T-helper 1 cell treated with Interleukin-12 subunit alpha and Interleukin-12 subunit beta and Interleukin-4 antibody, amounts not matched to agents 30 μg/mL and 1 μg/mL, for 36 hours (primary cell): ENCODE measurements around the gene SETD5.
"Not testable (repeated sequence)": the region's sequence is repeated elsewhere in the genome, so short reads cannot be mapped to it uniquely, and the experiment has no call there.

ENCODE experiments used
- H3K27ac Mint-ChIP-seq: one replicate; pipeline ENCODE4 v1.8.0; 2021; ENCODE audit warnings: mild to moderate bottlenecking, mixed read lengths
- H3K27me3 Mint-ChIP-seq: one replicate; pipeline ENCODE4 v1.8.0; 2021; ENCODE audit warnings: low read depth, mixed read lengths
- H3K36me3 Mint-ChIP-seq: one replicate; pipeline ENCODE4 v1.8.0; 2021; ENCODE audit warnings: low read depth, mixed read lengths
- H3K4me1 Mint-ChIP-seq: one replicate; pipeline ENCODE4 v1.8.0; 2021; ENCODE audit warnings: low read depth, mixed read lengths
- H3K4me3 Mint-ChIP-seq: one replicate; pipeline ENCODE4 v1.8.0; 2021; ENCODE audit warnings: mild to moderate bottlenecking, moderate library complexity, mixed read lengths
- H3K9me3 Mint-ChIP-seq: one replicate; pipeline ENCODE4 v1.8.0; 2021; ENCODE audit warnings: mixed read lengths

Gene SETD5

DNA sequence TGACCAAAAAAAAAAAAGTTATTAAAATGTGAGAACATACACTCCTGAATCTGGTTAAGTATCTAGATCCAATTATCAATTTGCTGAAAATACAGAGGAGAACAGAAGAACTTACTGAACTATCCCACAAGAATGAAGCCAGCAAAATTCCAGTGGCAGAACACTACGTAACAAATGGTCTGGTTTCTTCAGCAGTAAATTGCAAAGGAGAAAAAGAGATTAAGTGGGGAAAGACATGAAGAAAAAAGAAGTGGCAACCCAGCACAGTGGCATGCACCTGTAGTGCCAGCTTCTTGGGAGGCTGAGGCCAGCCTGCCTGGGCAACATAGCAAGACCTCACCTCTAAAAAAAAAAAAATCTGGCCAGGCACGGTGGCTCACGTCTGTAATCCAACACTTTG is 94.1 kb downstream of the SETD5 start:
- no peak overlapping the region for H3K4me3 Mint-ChIP-seq
- no peaks in the 10 kb centered on the region for H3K27me3 Mint-ChIP-seq
- H3K9me3 Mint-ChIP-seq: peaks cover 6% of the 10 kb centered on the region
- no peak overlapping the region for H3K27ac Mint-ChIP-seq
- H3K36me3 Mint-ChIP-seq: peaks cover 11% of the 10 kb centered on the region
- H3K4me1 Mint-ChIP-seq: no peaks in the 10 kb centered on the region

DNA sequence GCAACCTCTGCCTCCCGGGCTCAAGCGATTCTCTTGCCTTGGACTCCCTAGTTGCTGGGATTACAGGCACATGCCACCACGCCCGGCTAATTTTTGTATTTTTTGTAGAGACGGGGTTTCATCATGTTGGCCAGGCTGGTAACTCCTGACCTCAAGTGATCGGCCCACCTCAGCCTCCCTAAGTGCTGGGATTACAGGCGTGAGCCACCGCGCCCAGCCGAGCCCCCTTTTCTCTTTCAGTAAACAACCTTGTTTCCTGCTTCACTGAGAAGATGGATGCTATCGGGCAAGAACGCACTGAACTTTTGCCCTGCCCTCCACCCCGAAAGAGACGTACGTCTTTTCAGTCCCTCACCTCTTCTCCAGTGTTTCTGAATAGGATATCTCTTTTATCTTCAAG is 96.6 kb downstream of the SETD5 start:
- H3K4me3 Mint-ChIP-seq, H3K27ac Mint-ChIP-seq, H3K27me3 Mint-ChIP-seq, H3K36me3 Mint-ChIP-seq, H3K9me3 Mint-ChIP-seq, H3K4me1 Mint-ChIP-seq: not testable (repeated sequence)

DNA sequence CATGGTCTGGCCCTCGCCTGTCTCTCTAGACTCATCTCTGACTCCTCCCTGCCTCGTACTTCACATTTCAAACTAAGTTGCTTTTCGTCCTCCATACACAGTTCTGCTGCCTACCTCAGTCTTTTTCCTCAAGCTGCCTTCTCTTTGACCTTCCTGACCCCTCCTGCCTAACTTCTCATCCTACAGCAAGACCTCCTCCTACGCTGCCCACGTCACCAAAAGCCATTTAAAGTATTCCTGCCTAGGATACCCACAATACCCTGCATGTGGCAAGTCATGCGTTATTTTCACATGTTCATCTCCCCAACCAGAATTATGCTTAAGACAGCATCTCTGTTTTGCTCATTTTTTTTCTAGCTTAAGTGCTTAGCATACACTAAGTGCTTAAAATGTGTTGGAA is 99.5 kb downstream of the SETD5 start:
- H3K4me1 Mint-ChIP-seq: no peaks in the 10 kb centered on the region
- H3K27ac Mint-ChIP-seq: no peak overlapping the region
- no peaks in the 10 kb centered on the region for H3K36me3 Mint-ChIP-seq
- H3K9me3 Mint-ChIP-seq: no peaks in the 10 kb centered on the region
- peaks cover 19% of the 10 kb centered on the region for H3K27me3 Mint-ChIP-seq
- H3K4me3 Mint-ChIP-seq: no peak overlapping the region

DNA sequence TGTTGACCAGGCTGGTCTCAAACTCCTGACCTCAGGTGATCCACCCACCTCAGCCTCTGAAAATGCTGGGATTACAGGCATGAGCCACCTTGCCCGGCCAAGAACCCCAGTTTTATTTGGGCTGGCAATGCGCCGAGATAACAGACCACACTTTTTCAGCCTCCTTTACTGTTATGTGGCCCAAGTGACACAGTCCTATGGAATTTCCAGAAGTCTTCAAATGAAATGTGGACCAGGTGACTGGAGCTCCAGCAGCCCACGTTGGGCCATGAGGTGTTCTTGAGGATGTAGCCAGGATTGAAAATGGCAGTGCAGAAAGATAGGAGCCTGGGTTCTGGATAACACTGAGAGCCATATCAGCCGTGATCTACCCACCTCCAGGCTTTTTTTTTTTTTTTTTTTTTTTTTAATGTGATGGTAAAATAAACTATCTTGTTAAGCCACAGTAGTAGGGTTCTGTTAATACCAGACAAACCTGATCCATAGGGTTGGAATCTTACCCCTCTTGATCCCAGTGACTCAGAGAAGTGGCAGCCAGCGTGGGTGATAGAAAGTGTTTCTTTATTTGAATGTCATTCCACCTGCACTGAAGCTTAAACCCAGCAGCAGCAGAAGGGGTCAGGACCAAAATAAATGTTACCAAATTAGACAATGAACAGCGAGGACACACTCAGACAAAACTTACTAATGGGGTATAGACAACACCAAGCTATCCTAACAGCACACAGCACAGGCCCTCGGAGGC is 100.6 kb downstream of the SETD5 start:
- H3K9me3 Mint-ChIP-seq: no peaks in the 10 kb centered on the region
- H3K27me3 Mint-ChIP-seq: peaks cover 23% of the 10 kb centered on the region

DNA sequence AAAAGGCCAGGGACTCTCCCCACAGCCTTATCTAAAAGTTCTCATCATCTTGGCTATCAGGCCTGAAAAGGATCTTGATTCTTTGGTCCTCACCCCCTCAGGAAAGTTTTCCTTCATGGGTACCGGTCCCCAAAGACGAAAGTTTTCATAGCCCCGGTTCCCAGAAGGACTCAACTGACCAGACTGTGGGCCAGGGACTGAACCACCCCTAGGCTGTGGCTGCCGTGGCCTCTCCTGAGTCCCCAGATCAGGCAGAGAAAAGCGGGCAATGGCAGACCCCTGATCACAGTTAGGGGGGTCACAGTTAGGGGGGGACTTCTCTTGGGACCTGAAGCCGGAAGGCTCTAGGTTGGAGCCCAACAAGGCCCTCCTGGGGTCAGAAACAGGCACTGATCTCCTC is 101.4 kb downstream of the SETD5 start:
- H3K36me3 Mint-ChIP-seq: no peaks in the 10 kb centered on the region
- H3K27me3 Mint-ChIP-seq: peaks cover 23% of the 10 kb centered on the region
- H3K4me3 Mint-ChIP-seq: no peak overlapping the region
- no peaks in the 10 kb centered on the region for H3K4me1 Mint-ChIP-seq
- H3K9me3 Mint-ChIP-seq: no peaks in the 10 kb centered on the region
- no peak overlapping the region for H3K27ac Mint-ChIP-seq

More for the DNA sequence above, 100.6 kb downstream of the SETD5 start:
- H3K27ac Mint-ChIP-seq: no peak overlapping the region
- H3K4me3 Mint-ChIP-seq: no peak overlapping the region
- no peaks in the 10 kb centered on the region for H3K36me3 Mint-ChIP-seq
- no peaks in the 10 kb centered on the region for H3K4me1 Mint-ChIP-seq

DNA sequence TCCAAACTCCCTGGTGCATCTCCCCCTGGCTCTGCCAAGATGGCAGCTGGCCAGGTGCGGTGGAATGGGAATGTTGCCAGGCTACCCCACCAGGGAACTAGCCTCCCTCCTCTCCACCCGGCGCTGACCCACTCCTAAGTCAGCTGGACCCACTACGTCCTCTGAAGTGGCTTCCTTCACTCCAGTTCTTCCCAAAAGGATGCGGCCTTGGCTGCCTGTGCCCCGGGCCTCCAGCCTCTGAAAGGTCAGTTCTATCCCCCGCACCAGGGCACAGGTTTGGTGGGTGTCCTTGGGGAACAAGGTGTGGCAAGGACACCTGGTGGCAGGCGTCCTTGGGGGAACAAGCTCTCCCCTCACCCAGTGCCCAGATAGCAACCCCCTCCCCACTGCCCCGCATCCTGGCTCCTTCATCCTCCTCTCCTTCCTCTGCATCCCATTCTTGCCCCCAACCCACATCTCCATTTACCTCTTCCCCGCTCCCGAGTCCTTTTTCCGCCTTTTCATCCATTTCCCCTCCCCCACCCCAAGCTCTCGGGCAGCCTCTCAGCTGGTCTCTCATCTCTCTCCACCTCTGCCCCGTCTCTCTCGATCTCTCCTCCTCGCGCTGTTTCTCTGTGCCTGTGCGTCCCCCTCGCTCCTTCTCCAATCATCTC is 102.2 kb downstream of the SETD5 start:
- Mint-ChIP-seq H3K4me1 (no peaks in the 10 kb centered on the region), H3K4me3 (no peak overlapping the region), H3K36me3 (no peaks in the 10 kb centered on the region), H3K27ac (no peak overlapping the region), H3K9me3 (no peaks in the 10 kb centered on the region), H3K27me3 (peaks cover 23% of the 10 kb centered on the region)

DNA sequence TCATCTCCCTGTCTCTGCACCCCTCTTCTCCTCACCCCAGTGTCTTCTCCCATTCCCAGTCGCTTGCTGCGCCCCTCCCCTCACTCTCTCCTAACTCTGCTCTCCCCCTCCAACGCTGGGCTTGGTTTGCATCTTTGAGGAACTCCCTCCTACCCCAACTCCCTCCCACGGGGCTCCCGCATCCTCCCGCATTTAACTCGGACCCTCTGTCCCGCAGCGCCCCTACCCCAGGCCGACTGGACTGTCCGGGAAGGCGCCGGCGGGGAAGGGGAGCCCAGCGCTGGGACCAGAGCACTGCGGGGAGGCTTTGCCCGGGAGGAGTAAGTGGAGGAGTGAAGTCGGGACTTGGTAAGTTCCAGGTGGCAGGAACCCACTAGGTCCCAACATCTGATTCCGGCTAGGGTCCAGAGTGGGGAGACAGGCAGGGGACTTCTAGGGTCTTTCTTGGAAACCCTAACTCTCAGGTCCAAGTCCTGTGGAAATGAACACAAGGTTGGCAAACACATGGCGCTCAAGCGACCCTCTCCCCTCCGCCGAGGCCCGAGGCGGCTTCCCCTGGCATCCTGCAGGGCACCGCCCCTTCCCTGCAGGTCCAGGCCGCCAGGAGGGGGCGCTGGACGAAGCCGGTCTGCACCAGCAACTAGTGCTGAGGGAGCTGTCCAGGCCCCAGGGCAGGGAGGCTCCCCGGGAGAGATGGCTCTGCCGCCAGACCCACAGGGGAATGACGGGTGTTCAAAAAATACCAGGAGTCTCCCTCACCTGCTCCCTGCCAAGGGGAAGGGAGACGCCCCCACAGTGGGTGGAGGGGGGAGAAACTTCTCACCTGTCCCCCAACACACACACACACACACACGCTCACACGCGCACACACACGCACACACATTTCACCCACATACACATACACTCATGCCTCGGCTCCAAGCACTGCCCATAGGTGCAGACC is 103.0 kb downstream of the SETD5 start:
- Mint-ChIP-seq H3K4me3 (no peak overlapping the region), H3K36me3 (no peaks in the 10 kb centered on the region), H3K27ac (no peak overlapping the region), H3K9me3 (no peaks in the 10 kb centered on the region), H3K27me3 (peaks cover 23% of the 10 kb centered on the region), H3K4me1 (no peaks in the 10 kb centered on the region)

DNA sequence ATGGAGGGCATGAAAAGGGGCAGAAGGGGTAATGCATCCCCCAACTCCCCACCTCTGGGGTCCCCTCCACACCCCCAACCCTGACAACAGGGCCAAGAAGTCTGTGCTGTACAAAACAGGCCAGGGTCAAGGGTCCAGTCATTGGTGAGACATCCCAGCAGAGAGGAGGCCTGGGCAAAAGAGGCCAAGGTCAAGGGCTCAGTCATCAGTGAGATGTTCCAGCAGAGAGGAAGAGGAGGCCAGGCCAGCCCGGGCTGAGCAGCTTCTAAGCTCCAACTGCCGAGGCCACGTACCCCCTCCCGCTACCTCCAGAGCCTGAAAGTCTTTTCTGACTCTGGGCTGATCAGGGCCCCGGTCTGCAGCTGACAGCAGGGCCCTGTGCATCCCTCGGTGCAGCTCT is 103.8 kb downstream of the SETD5 start:
- no peak overlapping the region for H3K4me3 Mint-ChIP-seq
- no peak overlapping the region for H3K27ac Mint-ChIP-seq
- H3K36me3 Mint-ChIP-seq: no peaks in the 10 kb centered on the region
- no peaks in the 10 kb centered on the region for H3K4me1 Mint-ChIP-seq
- H3K9me3 Mint-ChIP-seq: no peaks in the 10 kb centered on the region
- H3K27me3 Mint-ChIP-seq: peaks cover 23% of the 10 kb centered on the region

DNA sequence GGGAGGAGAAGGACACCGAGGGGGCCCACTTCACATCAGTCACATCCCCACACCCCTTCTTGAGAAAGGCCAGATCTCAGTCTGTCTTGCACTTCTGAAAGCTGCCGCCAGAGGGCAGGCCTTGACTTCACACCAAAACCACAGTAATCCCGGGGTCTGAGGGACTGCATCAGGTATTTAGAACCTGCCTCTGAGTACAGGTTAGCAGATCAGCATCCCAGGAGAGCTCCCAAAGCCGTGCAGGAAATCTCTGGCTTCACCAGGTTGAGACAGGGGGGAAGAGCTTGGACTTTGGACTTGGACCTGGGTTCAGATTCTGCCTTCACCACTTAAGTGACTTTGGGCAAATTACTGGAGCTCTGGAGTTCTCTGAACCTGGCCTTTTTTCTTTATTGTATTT is 105.9 kb downstream of the SETD5 start:
- Mint-ChIP-seq H3K4me3 (no peak overlapping the region), H3K27me3 (peaks cover 27% of the 10 kb centered on the region), H3K4me1 (no peaks in the 10 kb centered on the region), H3K27ac (no peak overlapping the region), H3K36me3 (no peaks in the 10 kb centered on the region), H3K9me3 (no peaks in the 10 kb centered on the region)

DNA sequence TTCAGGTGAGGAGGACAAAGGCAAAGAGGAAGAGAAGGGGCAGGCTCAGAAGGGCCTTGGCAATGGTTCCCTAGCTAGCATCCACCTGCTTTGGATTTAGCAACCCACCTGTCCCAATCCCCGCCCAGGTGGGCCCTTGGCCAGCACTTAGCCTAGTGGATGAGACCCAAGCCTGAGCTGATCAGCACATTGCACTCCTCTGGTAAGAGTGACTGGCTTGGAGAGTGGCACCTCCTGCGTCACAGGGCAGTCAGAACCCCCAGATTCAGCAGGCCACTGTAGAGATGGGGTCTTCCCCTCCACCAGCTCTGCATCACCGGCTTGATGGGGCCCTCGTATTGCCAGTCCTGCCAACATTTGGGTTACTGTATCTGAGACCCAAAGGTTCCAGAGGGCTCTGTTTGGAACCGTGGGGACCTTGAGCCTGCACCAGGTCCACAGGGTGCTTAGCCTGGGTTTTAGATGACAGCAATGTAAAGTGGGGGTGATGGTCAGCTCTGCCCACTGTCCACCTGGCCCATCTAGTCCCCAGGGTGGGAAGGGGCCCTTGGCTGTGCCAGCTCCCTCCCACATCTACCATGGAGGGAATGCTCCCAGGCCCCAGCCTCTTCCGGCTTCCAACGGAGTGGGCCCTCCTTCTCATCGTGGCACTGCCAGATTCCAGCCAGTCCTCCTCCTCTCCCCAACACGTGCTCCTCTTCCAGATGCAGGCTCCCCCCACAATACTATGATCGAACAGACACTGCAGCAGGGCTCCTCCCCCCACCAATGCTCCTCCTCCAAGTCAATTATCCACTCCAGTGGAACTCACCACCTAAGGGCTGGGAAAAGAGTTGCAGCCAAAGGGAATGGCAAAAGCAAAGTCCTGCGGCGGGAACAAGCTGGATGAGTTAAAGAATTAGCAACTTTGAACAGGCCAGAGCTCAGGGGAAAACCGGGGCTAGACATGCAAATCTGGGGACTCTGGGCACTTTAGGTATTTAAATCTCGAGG is 110.5 kb downstream of the SETD5 start:
- Mint-ChIP-seq H3K4me1 (no peaks in the 10 kb centered on the region), H3K27ac (no peak overlapping the region), H3K9me3 (no peaks in the 10 kb centered on the region), H3K4me3 (no peak overlapping the region), H3K27me3 (peaks cover 14% of the 10 kb centered on the region), H3K36me3 (no peaks in the 10 kb centered on the region)

DNA sequence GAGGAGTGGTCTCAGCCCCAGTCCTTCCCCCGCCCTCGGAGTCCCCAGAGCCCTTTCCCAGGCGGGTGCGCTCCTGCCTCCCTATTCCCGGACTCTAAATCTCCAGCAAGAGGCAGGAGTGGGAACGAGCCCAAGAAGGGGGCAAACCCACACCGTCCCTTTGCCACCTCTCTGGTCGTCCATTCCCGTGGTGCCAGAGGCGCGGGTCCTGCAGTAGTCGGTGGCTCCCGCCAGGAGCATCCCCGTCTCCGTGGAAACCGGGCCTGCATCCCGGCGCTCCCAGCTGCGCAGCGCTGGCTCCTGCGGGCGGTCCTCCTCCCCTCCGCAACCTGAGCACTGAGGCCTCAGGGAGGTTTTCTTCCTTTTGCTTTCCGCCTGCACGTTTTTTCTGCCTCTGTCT is 111.4 kb downstream of the SETD5 start:
- Mint-ChIP-seq H3K36me3 (no peaks in the 10 kb centered on the region), H3K9me3 (no peaks in the 10 kb centered on the region), H3K27me3 (peaks cover 14% of the 10 kb centered on the region), H3K4me3 (no peak overlapping the region), H3K27ac (no peak overlapping the region), H3K4me1 (no peaks in the 10 kb centered on the region)

DNA sequence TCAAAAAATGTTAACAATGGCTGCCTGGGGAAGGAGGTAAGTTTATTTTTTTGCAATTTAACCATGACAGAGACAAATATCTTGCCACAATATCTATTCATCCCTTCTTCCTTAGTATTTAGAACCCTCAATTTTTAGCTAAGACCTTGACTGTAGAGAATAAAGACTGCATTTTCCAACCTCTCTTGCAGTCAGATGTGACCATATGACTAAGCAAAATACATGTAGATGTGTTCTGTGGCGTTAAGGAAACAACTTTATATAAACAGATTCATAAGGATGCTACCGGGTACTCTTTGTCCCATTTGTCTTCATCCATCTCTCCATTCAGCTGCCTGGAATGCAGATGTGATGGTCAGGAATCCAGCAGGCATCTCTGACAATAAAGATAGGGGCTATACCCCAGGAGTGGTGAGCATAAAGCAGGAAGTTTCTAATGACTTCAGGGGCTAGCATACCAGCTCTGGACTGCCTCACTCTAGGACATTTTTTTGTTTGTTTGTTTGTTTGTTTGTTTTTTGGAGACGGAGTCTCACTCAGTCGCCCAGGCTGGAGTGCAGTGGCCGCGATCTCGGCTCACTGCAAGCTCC is 115.1 kb downstream of the SETD5 start:
- H3K4me3 Mint-ChIP-seq: no peak overlapping the region
- no peaks in the 10 kb centered on the region for H3K4me1 Mint-ChIP-seq
- H3K9me3 Mint-ChIP-seq: no peaks in the 10 kb centered on the region
- H3K27ac Mint-ChIP-seq: no peak overlapping the region
- no peaks in the 10 kb centered on the region for H3K36me3 Mint-ChIP-seq
- peaks cover 21% of the 10 kb centered on the region for H3K27me3 Mint-ChIP-seq

DNA sequence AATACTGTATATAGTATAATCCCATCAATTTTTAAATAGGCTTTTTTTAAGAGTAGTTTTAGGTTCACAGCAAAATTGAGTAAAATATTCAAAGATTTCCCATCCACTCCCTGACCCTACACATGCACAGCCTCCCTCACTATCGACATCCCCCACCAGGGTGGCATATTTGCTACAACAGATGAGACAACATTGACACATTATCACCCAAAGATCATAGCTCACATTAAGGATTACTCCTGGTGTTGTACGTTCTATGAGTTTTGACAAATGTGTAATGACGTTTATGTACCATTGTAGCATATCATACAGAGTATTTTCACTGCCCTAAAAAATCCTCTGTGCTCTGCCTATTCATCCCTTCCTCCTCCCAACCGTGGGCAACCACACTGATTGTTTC is 116.9 kb downstream of the SETD5 start:
- Mint-ChIP-seq H3K27me3 (peaks cover 16% of the 10 kb centered on the region), H3K4me3 (no peak overlapping the region), H3K36me3 (no peaks in the 10 kb centered on the region), H3K9me3 (no peaks in the 10 kb centered on the region), H3K4me1 (no peaks in the 10 kb centered on the region), H3K27ac (no peak overlapping the region)
